HepG2 (cell line): Measurements from ENCODE around the gene MPST.

Experiments used
- HIVEP1 ChIP-seq: sonication (generic); formaldehyde crosslinking; IDR thresholded peaks from 2 replicates; pipeline ENCODE4 v1.4.0; 2020; ENCODE audit warnings: mild to moderate bottlenecking, missing genetic modification reagents
- RFXAP ChIP-seq: sonication (generic); formaldehyde crosslinking; IDR thresholded peaks from 2 replicates; pipeline ENCODE4 v1.4.0; 2020; ENCODE audit warnings: missing genetic modification reagents, borderline replicate concordance
- SRF ChIP-seq: IDR thresholded peaks from 2 replicates; pipeline ENCODE4 v1.6.1; 2011; ENCODE audit warnings: mild to moderate bottlenecking, low read depth, low read length, moderate library complexity
- TF ChIP-seq, protein P1 (sequence below), 2 experiments: sonication (generic) in 1 of 2; formaldehyde crosslinking in 1 of 2; IDR thresholded peaks; 2 replicates each; pipeline versions ENCODE4 v1.5.1 to v1.6.1; 2011 to 2020; ENCODE audit warnings: borderline replicate concordance in 1 of 2, low read depth in 1 of 2, low read length in 1 of 2, mild to moderate bottlenecking in 1 of 2, missing genetic modification reagents in 1 of 2, moderate library complexity in 1 of 2
- TF ChIP-seq, protein P2 (sequence below): sonication (generic); formaldehyde crosslinking; IDR thresholded peaks from 2 replicates; pipeline ENCODE4 v1.5.0; 2020; ENCODE audit warnings: mild to moderate bottlenecking, missing genetic modification reagents, moderate library complexity

GRCh38 chr22:37019309-37020191, at the start of gene MPST, which contains the start of gene TST:
- TF ChIP-seq, protein P1, sequence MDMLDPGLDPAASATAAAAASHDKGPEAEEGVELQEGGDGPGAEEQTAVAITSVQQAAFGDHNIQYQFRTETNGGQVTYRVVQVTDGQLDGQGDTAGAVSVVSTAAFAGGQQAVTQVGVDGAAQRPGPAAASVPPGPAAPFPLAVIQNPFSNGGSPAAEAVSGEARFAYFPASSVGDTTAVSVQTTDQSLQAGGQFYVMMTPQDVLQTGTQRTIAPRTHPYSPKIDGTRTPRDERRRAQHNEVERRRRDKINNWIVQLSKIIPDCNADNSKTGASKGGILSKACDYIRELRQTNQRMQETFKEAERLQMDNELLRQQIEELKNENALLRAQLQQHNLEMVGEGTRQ (IDR thresholded peaks at IDR 0.05; ENCODE audit: low read depth, low read length) = no peak
- TF ChIP-seq, protein P1 (CRISPR knock-in tag; IDR thresholded peaks at IDR 0.05; ENCODE audit: borderline replicate concordance) = no peak
- TF ChIP-seq SRF = no peak
- TF ChIP-seq HIVEP1 (CRISPR knock-in tag) = no peak
- TF ChIP-seq, protein P2, sequence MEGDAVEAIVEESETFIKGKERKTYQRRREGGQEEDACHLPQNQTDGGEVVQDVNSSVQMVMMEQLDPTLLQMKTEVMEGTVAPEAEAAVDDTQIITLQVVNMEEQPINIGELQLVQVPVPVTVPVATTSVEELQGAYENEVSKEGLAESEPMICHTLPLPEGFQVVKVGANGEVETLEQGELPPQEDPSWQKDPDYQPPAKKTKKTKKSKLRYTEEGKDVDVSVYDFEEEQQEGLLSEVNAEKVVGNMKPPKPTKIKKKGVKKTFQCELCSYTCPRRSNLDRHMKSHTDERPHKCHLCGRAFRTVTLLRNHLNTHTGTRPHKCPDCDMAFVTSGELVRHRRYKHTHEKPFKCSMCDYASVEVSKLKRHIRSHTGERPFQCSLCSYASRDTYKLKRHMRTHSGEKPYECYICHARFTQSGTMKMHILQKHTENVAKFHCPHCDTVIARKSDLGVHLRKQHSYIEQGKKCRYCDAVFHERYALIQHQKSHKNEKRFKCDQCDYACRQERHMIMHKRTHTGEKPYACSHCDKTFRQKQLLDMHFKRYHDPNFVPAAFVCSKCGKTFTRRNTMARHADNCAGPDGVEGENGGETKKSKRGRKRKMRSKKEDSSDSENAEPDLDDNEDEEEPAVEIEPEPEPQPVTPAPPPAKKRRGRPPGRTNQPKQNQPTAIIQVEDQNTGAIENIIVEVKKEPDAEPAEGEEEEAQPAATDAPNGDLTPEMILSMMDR (CRISPR knock-in tag) = 0 out of 2 replicates have a peak, but pooled peaks have one; percentile 8
- peak; percentile 53; the same call in 1 of the 2 replicates for TF ChIP-seq RFXAP (CRISPR knock-in tag)
